HepG2 (cell line): Measurements from ENCODE around the gene LRRC8E. TPM values are rescaled to one million over a fixed set of nuclear protein-coding genes. Genes with fewer than 3 reads are reported as not detected.

Experiments used
- ATAC-seq: fragments of 200-7000 bp; cut with Tn5 transposase; 3 replicates; pipeline ENCODE4 v1.9.1; 2020; ENCODE audit warnings: mild to moderate bottlenecking, moderate library complexity
- BruUV-seq: library from RNA; stranded (reverse); fragments of 400-500 nt; replicated peaks from 2 replicates; lab custom pipeline; 2021; lab: Mats Ljungman, UMichigan
- CTCF ChIA-PET: fragments of 300-600 bp; formaldehyde crosslinking; extraction: SDS; loops from one replicate; lab custom pipeline; 2021; ENCODE audit warnings: low total read pairs, inconsistent platforms, low intra/inter-chr PET ratio; lab: Yijun Ruan, JAX
- POLR2A ChIA-PET: fragments of 350-600 bp; sonication (Branson Sonifier 250); formaldehyde crosslinking; loops from one replicate; lab custom pipeline; 2020; ENCODE audit warnings: antibody characterized with exemption, inconsistent platforms; lab: Yijun Ruan, JAX
- DNase-seq: peaks from one replicate; pipeline ENCODE4 v3.0.0-alpha.2; 2015; ENCODE audit warnings: low spot score
- FAIRE-seq: peaks from 3 replicates; lab custom pipeline; 2011; peaks lifted over from hg19 to GRCh38; lab: Jason Lieb, UNC
- H2AFZ ChIP-seq: one replicate; pipeline ENCODE4 v1.6.1; 2011; ENCODE audit warnings: low read length, inconsistent platforms
- H3K27ac ChIP-seq: fragments of 300-600 bp; 3 replicates; pipeline ENCODE4 v1.8.0; 2011; ENCODE audit warnings: mixed run types, mild to moderate bottlenecking, mixed read lengths, low read length, inconsistent platforms; ENCODE audit not compliant: insufficient read depth; ENCODE audit errors: extremely low read length
- H3K27me3 ChIP-seq, 2 experiments: fragments of 200-600 bp in 1 of 2; 2 replicates in 1 of 2; 3 replicates in 1 of 2; pipeline versions ENCODE4 v1.6.0 to v1.8.0; 2011; ENCODE audit warnings: low read length in 2 of 2, mild to moderate bottlenecking in 2 of 2, moderate library complexity in 2 of 2, inconsistent platforms in 1 of 2; ENCODE audit not compliant: insufficient read depth in 2 of 2, control insufficient read depth in 1 of 2
- H3K36me3 ChIP-seq, 2 experiments: fragments of 200-600 bp in 1 of 2; replicated peaks in 1 of 2; 2 replicates in 1 of 2; 3 replicates in 1 of 2; pipeline versions ENCODE4 v1.5.1 to v1.8.0; 2011; ENCODE audit warnings: low read length in 2 of 2, inconsistent platforms in 1 of 2; ENCODE audit not compliant: insufficient read depth in 2 of 2, control insufficient read depth in 1 of 2
- H3K4me1 ChIP-seq: 2 replicates; pipeline ENCODE4 v1.5.1; 2012; ENCODE audit warnings: low read length, inconsistent platforms; ENCODE audit not compliant: insufficient read depth
- H3K4me2 ChIP-seq: 2 replicates; pipeline ENCODE4 v1.6.0; 2011; ENCODE audit warnings: low read depth, low read length, inconsistent platforms
- H3K4me3 ChIP-seq, 3 experiments: fragments of 200-600 bp in 1 of 3; sonication (generic), shearing (Covaris generic) in 1 of 3; replicated peaks in 1 of 3; 2 replicates each; pipeline ENCODE4 v1.5.1; 2011 to 2016; ENCODE audit warnings: low read length in 3 of 3, inconsistent platforms in 2 of 3, low read depth in 2 of 3, mild to moderate bottlenecking in 2 of 3, control low read depth in 1 of 3, mixed read lengths in 1 of 3; ENCODE audit not compliant: insufficient read depth in 1 of 3
- H3K79me2 ChIP-seq: one replicate; pipeline ENCODE4 v1.6.1; 2011; ENCODE audit warnings: low read length, inconsistent platforms; ENCODE audit not compliant: insufficient read depth
- H3K9ac ChIP-seq: 2 replicates; pipeline ENCODE4 v1.6.0; 2011; ENCODE audit warnings: mild to moderate bottlenecking, low read depth, low read length, inconsistent platforms; ENCODE audit not compliant: insufficient read depth
- H3K9me3 ChIP-seq: 2 replicates; pipeline ENCODE4 v1.5.1; 2012; ENCODE audit warnings: mild to moderate bottlenecking, low read length
- H4K20me1 ChIP-seq: 2 replicates; pipeline ENCODE4 v1.6.0; 2011; ENCODE audit warnings: inconsistent platforms, mild to moderate bottlenecking, low read length, moderate library complexity; ENCODE audit not compliant: insufficient read depth
- AGO1 ChIP-seq: fragments of 200-400 bp; formaldehyde crosslinking; IDR thresholded peaks from 2 replicates; pipeline ENCODE4 v1.6.1; 2017; ENCODE audit warnings: mild to moderate bottlenecking, low read depth, low read length, moderate library complexity; ENCODE audit not compliant: poor library complexity, severe bottlenecking
- AGO2 ChIP-seq: fragments of 200-400 bp; formaldehyde crosslinking; optimal IDR thresholded peaks from 2 replicates; pipeline ENCODE3; 2017; ENCODE audit warnings: mild to moderate bottlenecking, low read depth, low read length, moderate library complexity
- HNF1B ChIP-seq: sonication (generic); formaldehyde crosslinking; IDR thresholded peaks from 2 replicates; pipeline ENCODE4 v1.5.1; 2020; ENCODE audit warnings: mild to moderate bottlenecking, moderate library complexity, missing genetic modification reagents
- RBFOX2 ChIP-seq: fragments of 200-400 bp; formaldehyde crosslinking; IDR thresholded peaks from 2 replicates; pipeline ENCODE4 v1.6.1; 2017; ENCODE audit warnings: low read depth, mild to moderate bottlenecking, low read length
- ZNF577 ChIP-seq: sonication (generic); formaldehyde crosslinking; IDR thresholded peaks from 2 replicates; pipeline ENCODE4 v1.4.0; 2020; ENCODE audit warnings: mild to moderate bottlenecking, low read depth, missing genetic modification reagents, borderline replicate concordance
- WGBS: methylation state at CpG from one replicate; pipeline ENCODE4 v1.1.6; 2017; ENCODE audit warnings: low lambda C conversion rate; 5-methylcytosine and 5-hydroxymethylcytosine counted together
- in situ Hi-C: cut with HindIII; loops from 2 replicates; pipeline ENCODE4 v1.10.0; 2017; ENCODE audit warnings: low pct_unique_long_range_greater_than_20kb; ENCODE audit not compliant: extremely low pct_ligation_motif_present
- intact Hi-C: fragments of 100-400 bp; cut with micrococcal nuclease; formaldehyde crosslinking; loops from one replicate; pipeline ENCODE4 v1.10.0; 2022; ENCODE audit not compliant: unreplicated experiment
- polyA plus RNA-seq, 8 experiments: library from polyadenylated mRNA; depleted of rRNA in 3 of 8; stranded (reverse) in 7 of 8; unstranded in 1 of 8; fragments of >200 nt; fragmentation: Illumina TruSeq in 4 of 8; extraction: Trizol in 4 of 8; gene quantifications; 2 replicates each; pipeline versions ENCODE4 v1.2.1 to v1.2.3, GENCODE V29; 2011 to 2016; ENCODE audit warnings: low read depth in 4 of 8, missing spikeins in 1 of 8, mixed read lengths in 1 of 8; ENCODE audit not compliant: insufficient read depth in 1 of 8
- total RNA-seq, 5 experiments: library from RNA; depleted of rRNA; stranded (reverse); fragments of >200 nt; fragmentation: Illumina TruSeq; extraction: Trizol; gene quantifications; 2 replicates each; pipeline ENCODE4 v1.2.3, GENCODE V29; 2016; ENCODE audit warnings: low read depth in 1 of 5

Gene LRRC8E
- total and polyA plus RNA-seq, 2 of the 13 experiments (the other 11 are each of a cell fraction or from before 2014, with no cell fraction given), result 8.0 to 10.3 TPM

GRCh38 chr19:7923295-7924191, 35.2 kb downstream of the LRRC8E start:
- peaks cover 15% of the 10 kb centered on the region for H3K4me1 ChIP-seq
- peak; percentile 29 for TF ChIP-seq AGO1
- no peak for TF ChIP-seq ZNF577 (CRISPR knock-in tag)
- TF ChIP-seq HNF1B, result no peak
- 0 out of 2 replicates have a peak, but pooled peaks have one; percentile 22 for TF ChIP-seq RBFOX2
- peak; percentile 43 for TF ChIP-seq AGO2
- H3K4me2 ChIP-seq, result no peak overlapping the region
- no peaks in the 10 kb centered on the region for H3K9me3 ChIP-seq
- no peak for DNase-seq
- H3K79me2 ChIP-seq, result no peaks in the 10 kb centered on the region
- H4K20me1 ChIP-seq, result peaks cover 5% of the 10 kb centered on the region; the same call in 1 of the 2 replicates
- no TSS peak for BruUV-seq
- H2AFZ ChIP-seq, result no peak overlapping the region
- intact Hi-C loops (loop anchor here (2.0 kb wide), 1 partner anchor 71 kb away; no protein-coding TSS in a partner anchor), in situ Hi-C loops (loop anchor here (5.0 kb wide), 1 partner anchor 71 kb away; no protein-coding TSS in a partner anchor)
- POLR2A ChIA-PET, result interaction anchor here (0.8 to 1.4 kb wide), 2 partner anchors 20 to 55 kb away, joined by 3 to 7 read pairs; partner anchors contain the start of gene TIMM44
- no peak for FAIRE-seq
- ATAC-seq, result no peak
- CTCF ChIA-PET, result interaction anchor here (1.2 to 2.7 kb wide), 2 partner anchors 55 to 70 kb away, joined by 4 to 28 read pairs; no protein-coding TSS in a partner anchor
- no peak overlapping the region for H3K4me3 ChIP-seq
- H3K36me3 ChIP-seq, result peaks cover 5 to 10% of the 10 kb centered on the region in 2 experiments; a peak in 2 of 5 replicates
- H3K9ac ChIP-seq, result no peak overlapping the region
- no peaks in the 10 kb centered on the region; a peak in 1 of 5 replicates for H3K27me3 ChIP-seq
- 89% methylated on average over 13 of the region's 31 CpGs for WGBS
- H3K27ac ChIP-seq, result no peak overlapping the region
